Measurements from ENCODE around the gene NACC1. TPM values are rescaled to one million over a fixed set of nuclear protein-coding genes. Genes with fewer than 3 reads are reported as not detected.
A peak's percentile ranks its signal among the peaks of the same experiment; 100 is the strongest.

Gene NACC1
- total and polyA plus RNA-seq, 2 of the 13 experiments (the other 11 are each of a cell fraction or from before 2014, with no cell fraction given) = 31.8 to 42.3 TPM

DNA sequence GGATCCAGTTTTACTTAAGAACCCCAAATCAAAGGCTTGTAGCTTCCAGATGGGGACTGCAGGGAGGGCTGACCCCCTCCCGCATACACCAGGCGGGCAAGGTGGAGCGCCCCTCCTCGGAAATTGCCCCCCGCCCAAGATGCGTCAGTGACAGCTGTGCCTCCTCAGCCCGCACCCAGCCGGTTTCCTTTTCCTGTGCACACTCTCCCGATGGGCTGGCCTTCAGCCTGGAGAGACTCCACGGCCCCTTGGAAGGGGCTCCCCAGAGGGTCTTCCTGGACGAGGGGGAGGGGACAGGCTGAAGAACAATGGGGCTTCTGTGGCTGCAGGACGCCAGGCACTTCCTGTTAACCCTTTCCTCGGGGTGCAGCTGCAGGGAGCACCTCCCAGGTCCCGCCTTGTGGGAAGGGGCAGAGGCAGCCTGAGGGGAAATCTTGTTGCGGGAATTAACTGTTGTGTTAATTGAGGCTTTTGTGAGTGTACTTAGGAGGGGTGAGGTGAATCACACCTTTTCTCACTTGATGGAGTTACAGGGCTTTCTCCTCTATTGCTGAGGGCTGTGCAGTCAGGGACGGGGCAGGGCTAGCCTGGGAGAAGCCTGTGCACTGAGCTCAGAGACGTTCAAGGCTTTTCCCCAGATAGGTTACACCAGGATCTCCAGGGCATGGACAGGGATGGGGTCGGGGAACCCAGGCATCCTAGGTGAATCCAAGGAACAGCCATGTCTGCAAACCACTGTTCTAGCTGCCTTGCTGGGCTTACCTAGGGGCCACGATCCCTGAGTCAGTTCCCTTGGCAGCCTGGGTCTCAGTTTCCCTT lies 46.5 kb downstream of the NACC1 start (continued):
- TF ChIP-seq, protein P1, sequence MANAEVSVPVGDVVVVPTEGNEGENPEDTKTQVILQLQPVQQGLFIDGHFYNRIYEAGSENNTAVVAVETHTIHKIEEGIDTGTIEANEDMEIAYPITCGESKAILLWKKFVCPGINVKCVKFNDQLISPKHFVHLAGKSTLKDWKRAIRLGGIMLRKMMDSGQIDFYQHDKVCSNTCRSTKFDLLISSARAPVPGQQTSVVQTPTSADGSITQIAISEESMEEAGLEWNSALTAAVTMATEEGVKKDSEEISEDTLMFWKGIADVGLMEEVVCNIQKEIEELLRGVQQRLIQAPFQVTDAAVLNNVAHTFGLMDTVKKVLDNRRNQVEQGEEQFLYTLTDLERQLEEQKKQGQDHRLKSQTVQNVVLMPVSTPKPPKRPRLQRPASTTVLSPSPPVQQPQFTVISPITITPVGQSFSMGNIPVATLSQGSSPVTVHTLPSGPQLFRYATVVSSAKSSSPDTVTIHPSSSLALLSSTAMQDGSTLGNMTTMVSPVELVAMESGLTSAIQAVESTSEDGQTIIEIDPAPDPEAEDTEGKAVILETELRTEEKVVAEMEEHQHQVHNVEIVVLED (CRISPR knock-in tag; IDR thresholded peaks at IDR 0.05; ENCODE audit: borderline replicate concordance) = peak; percentile 47; the same call in 1 of the 2 replicates
- no peak for TF ChIP-seq EHMT2 (IDR thresholded peaks at IDR 0.05; ENCODE audit: borderline replicate concordance, low read depth, low read length)
- TF ChIP-seq BRCA1 (CRISPR knock-in tag; IDR thresholded peaks at IDR 0.05) = no peak
- no peak for TF ChIP-seq RFX5 (IDR thresholded peaks at IDR 0.05; ENCODE audit: low read depth, low read length)
- TF ChIP-seq, protein P2, sequence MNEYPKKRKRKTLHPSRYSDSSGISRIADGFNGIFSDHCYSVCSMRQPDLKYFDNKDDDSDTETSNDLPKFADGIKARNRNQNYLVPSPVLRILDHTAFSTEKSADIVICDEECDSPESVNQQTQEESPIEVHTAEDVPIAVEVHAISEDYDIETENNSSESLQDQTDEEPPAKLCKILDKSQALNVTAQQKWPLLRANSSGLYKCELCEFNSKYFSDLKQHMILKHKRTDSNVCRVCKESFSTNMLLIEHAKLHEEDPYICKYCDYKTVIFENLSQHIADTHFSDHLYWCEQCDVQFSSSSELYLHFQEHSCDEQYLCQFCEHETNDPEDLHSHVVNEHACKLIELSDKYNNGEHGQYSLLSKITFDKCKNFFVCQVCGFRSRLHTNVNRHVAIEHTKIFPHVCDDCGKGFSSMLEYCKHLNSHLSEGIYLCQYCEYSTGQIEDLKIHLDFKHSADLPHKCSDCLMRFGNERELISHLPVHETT (CRISPR knock-in tag; conservative IDR thresholded peaks at IDR 0.05) = peak; percentile 63
- TF ChIP-seq RARA (CRISPR knock-in tag; IDR thresholded peaks at IDR 0.05) = peak; percentile 69
- no peak for TF ChIP-seq CAMTA2 (CRISPR knock-in tag; IDR thresholded peaks at IDR 0.05; ENCODE audit: borderline replicate concordance)
- TF ChIP-seq RFXANK (CRISPR knock-in tag; IDR thresholded peaks at IDR 0.05) = no peak
- no peak for TF ChIP-seq TCF7 (IDR thresholded peaks at IDR 0.05; ENCODE audit: low read depth)
- TF ChIP-seq ZNF713 (CRISPR knock-in tag; IDR thresholded peaks at IDR 0.05) = no peak
- TF ChIP-seq SNAPC2 (CRISPR knock-in tag; IDR thresholded peaks at IDR 0.05) = no peak
- TF ChIP-seq, protein P3, sequence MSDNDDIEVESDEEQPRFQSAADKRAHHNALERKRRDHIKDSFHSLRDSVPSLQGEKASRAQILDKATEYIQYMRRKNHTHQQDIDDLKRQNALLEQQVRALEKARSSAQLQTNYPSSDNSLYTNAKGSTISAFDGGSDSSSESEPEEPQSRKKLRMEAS (IDR thresholded peaks at IDR 0.05) = peak; percentile 77
- TF ChIP-seq, protein P4, sequence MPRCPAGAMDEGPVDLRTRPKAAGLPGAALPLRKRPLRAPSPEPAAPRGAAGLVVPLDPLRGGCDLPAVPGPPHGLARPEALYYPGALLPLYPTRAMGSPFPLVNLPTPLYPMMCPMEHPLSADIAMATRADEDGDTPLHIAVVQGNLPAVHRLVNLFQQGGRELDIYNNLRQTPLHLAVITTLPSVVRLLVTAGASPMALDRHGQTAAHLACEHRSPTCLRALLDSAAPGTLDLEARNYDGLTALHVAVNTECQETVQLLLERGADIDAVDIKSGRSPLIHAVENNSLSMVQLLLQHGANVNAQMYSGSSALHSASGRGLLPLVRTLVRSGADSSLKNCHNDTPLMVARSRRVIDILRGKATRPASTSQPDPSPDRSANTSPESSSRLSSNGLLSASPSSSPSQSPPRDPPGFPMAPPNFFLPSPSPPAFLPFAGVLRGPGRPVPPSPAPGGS (CRISPR knock-in tag; IDR thresholded peaks at IDR 0.05) = no peak
- TF ChIP-seq SNRNP70 (IDR thresholded peaks at IDR 0.05; ENCODE audit: low read depth, low read length) = no peak
- TF ChIP-seq SIX1 (CRISPR knock-in tag; IDR thresholded peaks at IDR 0.05; ENCODE audit: borderline replicate concordance) = no peak
- TF ChIP-seq MED1 (CRISPR knock-in tag; IDR thresholded peaks at IDR 0.05) = peak; percentile 90
- TF ChIP-seq ZNF3 (CRISPR knock-in tag; IDR thresholded peaks at IDR 0.05) = no peak
- TF ChIP-seq ZSCAN12 (CRISPR knock-in tag; IDR thresholded peaks at IDR 0.05) = no peak
- TF ChIP-seq ATRX (CRISPR knock-in tag; IDR thresholded peaks at IDR 0.05; ENCODE audit: borderline replicate concordance) = no peak
- no peak for TF ChIP-seq PAX8 (CRISPR knock-in tag; IDR thresholded peaks at IDR 0.05; ENCODE audit: borderline replicate concordance)
- TF ChIP-seq ZNF10 (CRISPR knock-in tag; IDR thresholded peaks at IDR 0.05; ENCODE audit: borderline replicate concordance, low read depth) = no peak
- TF ChIP-seq, protein P5, sequence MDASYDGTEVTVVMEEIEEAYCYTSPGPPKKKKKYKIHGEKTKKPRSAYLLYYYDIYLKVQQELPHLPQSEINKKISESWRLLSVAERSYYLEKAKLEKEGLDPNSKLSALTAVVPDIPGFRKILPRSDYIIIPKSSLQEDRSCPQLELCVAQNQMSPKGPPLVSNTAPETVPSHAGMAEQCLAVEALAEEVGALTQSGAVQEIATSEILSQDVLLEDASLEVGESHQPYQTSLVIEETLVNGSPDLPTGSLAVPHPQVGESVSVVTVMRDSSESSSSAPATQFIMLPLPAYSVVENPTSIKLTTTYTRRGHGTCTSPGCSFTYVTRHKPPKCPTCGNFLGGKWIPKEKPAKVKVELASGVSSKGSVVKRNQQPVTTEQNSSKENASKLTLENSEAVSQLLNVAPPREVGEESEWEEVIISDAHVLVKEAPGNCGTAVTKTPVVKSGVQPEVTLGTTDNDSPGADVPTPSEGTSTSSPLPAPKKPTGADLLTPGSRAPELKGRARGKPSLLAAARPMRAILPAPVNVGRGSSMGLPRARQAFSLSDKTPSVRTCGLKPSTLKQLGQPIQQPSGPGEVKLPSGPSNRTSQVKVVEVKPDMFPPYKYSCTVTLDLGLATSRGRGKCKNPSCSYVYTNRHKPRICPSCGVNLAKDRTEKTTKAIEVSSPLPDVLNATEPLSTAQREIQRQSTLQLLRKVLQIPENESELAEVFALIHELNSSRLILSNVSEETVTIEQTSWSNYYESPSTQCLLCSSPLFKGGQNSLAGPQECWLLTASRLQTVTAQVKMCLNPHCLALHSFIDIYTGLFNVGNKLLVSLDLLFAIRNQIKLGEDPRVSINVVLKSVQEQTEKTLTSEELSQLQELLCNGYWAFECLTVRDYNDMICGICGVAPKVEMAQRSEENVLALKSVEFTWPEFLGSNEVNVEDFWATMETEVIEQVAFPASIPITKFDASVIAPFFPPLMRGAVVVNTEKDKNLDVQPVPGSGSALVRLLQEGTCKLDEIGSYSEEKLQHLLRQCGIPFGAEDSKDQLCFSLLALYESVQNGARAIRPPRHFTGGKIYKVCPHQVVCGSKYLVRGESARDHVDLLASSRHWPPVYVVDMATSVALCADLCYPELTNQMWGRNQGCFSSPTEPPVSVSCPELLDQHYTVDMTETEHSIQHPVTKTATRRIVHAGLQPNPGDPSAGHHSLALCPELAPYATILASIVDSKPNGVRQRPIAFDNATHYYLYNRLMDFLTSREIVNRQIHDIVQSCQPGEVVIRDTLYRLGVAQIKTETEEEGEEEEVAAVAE (CRISPR knock-in tag; IDR thresholded peaks at IDR 0.05; ENCODE audit: borderline replicate concordance) = 0 out of 2 replicates have a peak, but pooled peaks have one; percentile 41

All from HepG2 (cell line).